ENCODE results near the gene OPN1SW. TPM values are rescaled to one million over a fixed set of nuclear protein-coding genes. Genes with fewer than 3 reads are reported as not detected.

The OPN1SW gene
- total RNA-seq, 1 experiment from 2014 or later, result not detected

DNA sequence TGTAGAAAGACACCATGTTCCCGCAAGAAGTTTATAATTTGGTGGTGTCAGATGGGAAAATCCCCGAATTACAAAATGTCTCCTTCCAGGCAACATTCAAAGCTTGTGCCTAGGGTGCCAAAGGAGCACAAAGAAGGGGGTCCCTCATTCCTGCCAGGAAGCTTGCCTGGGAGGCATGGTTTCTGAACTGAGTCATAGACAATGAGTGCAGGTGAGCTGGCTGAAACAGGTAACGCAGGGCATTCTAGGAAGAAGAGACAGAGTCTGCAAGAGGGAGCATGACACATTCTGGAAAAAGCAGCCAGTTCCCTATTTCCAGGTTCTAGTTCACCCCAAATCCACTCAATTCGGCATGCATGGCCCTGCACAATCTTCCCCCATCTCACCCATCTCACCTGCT is 48.4 kb downstream of the OPN1SW start:
- no peak for DNase-seq

DNA sequence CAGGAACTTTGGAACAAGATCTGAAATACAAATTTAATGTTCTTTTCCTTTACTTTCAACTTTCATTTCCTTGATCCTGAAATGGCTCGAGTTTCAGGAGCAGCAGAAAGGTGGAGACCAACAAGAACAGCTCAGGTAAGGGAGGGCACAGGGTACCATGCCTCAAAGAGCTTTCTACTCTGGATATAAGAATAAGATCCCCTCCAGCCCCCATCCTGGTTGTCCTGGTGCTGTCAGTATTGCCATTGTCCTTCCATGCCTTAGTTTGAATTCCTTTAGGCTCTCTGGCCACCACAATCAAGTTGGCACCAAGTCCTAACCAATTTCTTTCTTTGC is 48.9 kb downstream of the OPN1SW start:
- Mint-ChIP-seq H3K36me3 (ENCODE audit: insufficient read depth, unreplicated experiment) (no peaks in the 10 kb centered on the region), H3K9me3 (ENCODE audit: low read depth, unreplicated experiment) (no peaks in the 10 kb centered on the region), H3K4me3 (ENCODE audit: low read depth, unreplicated experiment) (no peak overlapping the region), H3K27ac (ENCODE audit: unreplicated experiment) (no peak overlapping the region), H3K27me3 (ENCODE audit: unreplicated experiment) (peaks cover 45% of the 10 kb centered on the region), H3K4me1 (ENCODE audit: low read depth, unreplicated experiment) (no peaks in the 10 kb centered on the region)
- no peak for DNase-seq
- intact Hi-C loops (cut with micrococcal nuclease; ENCODE audit: unreplicated experiment), result no loop called here
- no TSS peak for BruUV-seq (replicated peaks)
- TF ChIP-seq, protein P1, sequence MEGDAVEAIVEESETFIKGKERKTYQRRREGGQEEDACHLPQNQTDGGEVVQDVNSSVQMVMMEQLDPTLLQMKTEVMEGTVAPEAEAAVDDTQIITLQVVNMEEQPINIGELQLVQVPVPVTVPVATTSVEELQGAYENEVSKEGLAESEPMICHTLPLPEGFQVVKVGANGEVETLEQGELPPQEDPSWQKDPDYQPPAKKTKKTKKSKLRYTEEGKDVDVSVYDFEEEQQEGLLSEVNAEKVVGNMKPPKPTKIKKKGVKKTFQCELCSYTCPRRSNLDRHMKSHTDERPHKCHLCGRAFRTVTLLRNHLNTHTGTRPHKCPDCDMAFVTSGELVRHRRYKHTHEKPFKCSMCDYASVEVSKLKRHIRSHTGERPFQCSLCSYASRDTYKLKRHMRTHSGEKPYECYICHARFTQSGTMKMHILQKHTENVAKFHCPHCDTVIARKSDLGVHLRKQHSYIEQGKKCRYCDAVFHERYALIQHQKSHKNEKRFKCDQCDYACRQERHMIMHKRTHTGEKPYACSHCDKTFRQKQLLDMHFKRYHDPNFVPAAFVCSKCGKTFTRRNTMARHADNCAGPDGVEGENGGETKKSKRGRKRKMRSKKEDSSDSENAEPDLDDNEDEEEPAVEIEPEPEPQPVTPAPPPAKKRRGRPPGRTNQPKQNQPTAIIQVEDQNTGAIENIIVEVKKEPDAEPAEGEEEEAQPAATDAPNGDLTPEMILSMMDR (IDR thresholded peaks at IDR 0.05; ENCODE audit: unreplicated experiment), result no peak
- CTCF ChIA-PET, result interaction anchor here (0.6 to 0.7 kb wide), 2 partner anchors 20 to 130 kb away, joined by 3 read pairs; no protein-coding TSS in a partner anchor

More for the DNA sequence above, 48.4 kb downstream of the OPN1SW start:
- Mint-ChIP-seq H3K27ac (ENCODE audit: unreplicated experiment) (no peak overlapping the region), H3K4me1 (ENCODE audit: low read depth, unreplicated experiment) (no peaks in the 10 kb centered on the region), H3K9me3 (ENCODE audit: low read depth, unreplicated experiment) (no peaks in the 10 kb centered on the region), H3K27me3 (ENCODE audit: unreplicated experiment) (peaks cover 45% of the 10 kb centered on the region), H3K4me3 (ENCODE audit: low read depth, unreplicated experiment) (no peak overlapping the region), H3K36me3 (ENCODE audit: insufficient read depth, unreplicated experiment) (no peaks in the 10 kb centered on the region)
- intact Hi-C loops (cut with micrococcal nuclease; ENCODE audit: unreplicated experiment), result no loop called here
- TF ChIP-seq, protein P1 (IDR thresholded peaks at IDR 0.05; ENCODE audit: unreplicated experiment), result no peak
- no TSS peak for BruUV-seq (replicated peaks)
- CTCF ChIA-PET, result no interaction called here

DNA sequence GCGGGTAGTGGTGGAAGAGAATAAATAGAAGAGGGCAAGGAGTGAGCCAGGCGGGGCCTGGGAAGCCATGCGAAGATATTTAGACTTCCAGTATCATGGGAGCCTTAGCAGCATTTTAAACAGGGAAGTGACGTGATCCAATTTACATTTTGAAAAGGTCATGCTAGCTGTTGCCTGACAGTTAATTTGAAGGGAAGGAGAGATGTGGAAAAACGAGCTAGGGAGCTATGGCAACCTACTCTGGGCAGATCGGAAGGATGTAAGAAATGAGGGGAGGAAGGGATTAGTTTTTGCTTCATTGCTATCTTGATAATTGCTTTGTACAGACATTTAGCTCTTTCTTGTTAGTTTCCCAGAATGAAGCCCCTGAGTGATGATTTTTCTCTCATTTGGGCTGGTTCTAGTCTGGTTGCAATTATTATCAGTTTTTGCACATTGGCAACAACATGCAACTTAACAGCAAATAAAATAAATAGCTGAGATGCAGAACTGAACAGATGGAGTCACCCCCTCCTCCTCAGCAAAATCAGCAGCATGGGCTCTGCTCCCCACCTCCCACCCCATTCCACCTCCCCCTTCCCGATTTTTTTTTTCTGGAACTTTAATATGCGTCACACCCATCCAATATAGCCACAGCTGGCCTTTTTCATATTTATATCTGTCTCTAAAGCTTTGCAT is 49.4 kb downstream of the OPN1SW start:
- no peaks in the 10 kb centered on the region for H3K9me3 Mint-ChIP-seq (ENCODE audit: low read depth, unreplicated experiment)
- TF ChIP-seq, protein P1 (IDR thresholded peaks at IDR 0.05; ENCODE audit: unreplicated experiment), result no peak
- intact Hi-C loops (cut with micrococcal nuclease; ENCODE audit: unreplicated experiment), result no loop called here
- H3K4me3 Mint-ChIP-seq (ENCODE audit: low read depth, unreplicated experiment), result no peak overlapping the region
- peaks cover 45% of the 10 kb centered on the region for H3K27me3 Mint-ChIP-seq (ENCODE audit: unreplicated experiment)
- H3K27ac Mint-ChIP-seq (ENCODE audit: unreplicated experiment), result no peak overlapping the region
- BruUV-seq (replicated peaks), result no TSS peak
- no peaks in the 10 kb centered on the region for H3K4me1 Mint-ChIP-seq (ENCODE audit: low read depth, unreplicated experiment)
- no peaks in the 10 kb centered on the region for H3K36me3 Mint-ChIP-seq (ENCODE audit: insufficient read depth, unreplicated experiment)
- no peak for DNase-seq
- CTCF ChIA-PET, result interaction anchor here (0.6 to 0.8 kb wide), 3 partner anchors 20 to 299 kb away, joined by 3 to 4 read pairs (median 3); no protein-coding TSS in a partner anchor

DNA sequence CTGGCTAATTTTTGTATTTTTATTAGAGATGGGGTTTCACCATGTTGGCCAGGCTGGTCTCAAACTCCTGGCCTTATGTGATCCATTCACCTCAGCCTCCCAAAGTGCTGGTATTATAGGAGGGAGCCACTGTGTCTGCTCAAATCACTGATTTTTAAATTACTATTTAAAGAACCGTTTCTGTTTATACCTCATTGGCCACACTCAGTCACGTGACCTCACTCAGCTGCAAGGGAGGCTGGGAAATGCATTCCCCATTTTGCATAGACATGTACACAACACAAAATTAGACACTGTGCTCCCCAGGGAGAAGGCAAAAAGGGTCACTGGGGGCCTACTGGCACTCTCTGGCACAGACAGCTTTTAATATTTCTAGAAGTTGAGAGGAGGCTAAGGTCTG is 50.1 kb downstream of the OPN1SW start:
- TF ChIP-seq, protein P1 (IDR thresholded peaks at IDR 0.05; ENCODE audit: unreplicated experiment), result no peak
- no peaks in the 10 kb centered on the region for H3K4me1 Mint-ChIP-seq (ENCODE audit: low read depth, unreplicated experiment)
- DNase-seq, result no peak
- no TSS peak for BruUV-seq (replicated peaks)
- intact Hi-C loops (cut with micrococcal nuclease; ENCODE audit: unreplicated experiment), result no loop called here
- H3K36me3 Mint-ChIP-seq (ENCODE audit: insufficient read depth, unreplicated experiment), result no peaks in the 10 kb centered on the region
- no peak overlapping the region for H3K27ac Mint-ChIP-seq (ENCODE audit: unreplicated experiment)
- no peak overlapping the region for H3K4me3 Mint-ChIP-seq (ENCODE audit: low read depth, unreplicated experiment)
- CTCF ChIA-PET, result interaction anchor here (0.6 to 0.8 kb wide), 2 partner anchors 298 to 299 kb away, joined by 4 read pairs; no protein-coding TSS in a partner anchor
- H3K9me3 Mint-ChIP-seq (ENCODE audit: low read depth, unreplicated experiment), result no peaks in the 10 kb centered on the region
- peaks cover 45% of the 10 kb centered on the region for H3K27me3 Mint-ChIP-seq (ENCODE audit: unreplicated experiment)

Measured in Calu3 (cell line).